ENCODE data around the gene AQP6.

- TF ChIP-seq CTCF (IDR thresholded peaks at IDR 0.05; ENCODE audit: low read depth, low read length) (no peak), POLR2A (IDR thresholded peaks at IDR 0.05; ENCODE audit: extremely low read depth, insufficient read length) (no peak)
Measured at GRCh38 chr12:49971141-49971540, 1.6 kb upstream of the AQP6 start.

Data from NB4 (cell line).